ENCODE results near the gene FLOT2.

DNA sequence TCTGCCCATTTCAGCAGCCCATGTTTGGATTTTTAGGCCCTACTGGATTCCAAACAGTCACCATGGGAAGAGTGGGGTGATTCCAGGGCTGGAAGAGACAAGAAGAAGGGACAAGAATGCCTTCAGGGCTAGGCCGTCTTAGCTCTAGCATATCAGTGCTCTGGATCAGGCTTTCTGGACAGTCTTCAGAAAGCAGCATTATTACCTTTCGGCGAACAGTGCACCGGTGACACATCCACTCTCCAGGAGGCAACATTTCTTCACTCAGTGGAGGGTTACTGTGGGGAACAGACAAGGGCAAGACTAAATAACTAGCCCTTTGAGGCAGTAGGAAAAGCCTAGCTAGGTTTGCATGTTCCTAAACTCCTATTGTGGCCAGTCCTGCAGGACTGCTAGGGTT, 29.3 kb upstream of the FLOT2 start:
- TF ChIP-seq, protein P1, sequence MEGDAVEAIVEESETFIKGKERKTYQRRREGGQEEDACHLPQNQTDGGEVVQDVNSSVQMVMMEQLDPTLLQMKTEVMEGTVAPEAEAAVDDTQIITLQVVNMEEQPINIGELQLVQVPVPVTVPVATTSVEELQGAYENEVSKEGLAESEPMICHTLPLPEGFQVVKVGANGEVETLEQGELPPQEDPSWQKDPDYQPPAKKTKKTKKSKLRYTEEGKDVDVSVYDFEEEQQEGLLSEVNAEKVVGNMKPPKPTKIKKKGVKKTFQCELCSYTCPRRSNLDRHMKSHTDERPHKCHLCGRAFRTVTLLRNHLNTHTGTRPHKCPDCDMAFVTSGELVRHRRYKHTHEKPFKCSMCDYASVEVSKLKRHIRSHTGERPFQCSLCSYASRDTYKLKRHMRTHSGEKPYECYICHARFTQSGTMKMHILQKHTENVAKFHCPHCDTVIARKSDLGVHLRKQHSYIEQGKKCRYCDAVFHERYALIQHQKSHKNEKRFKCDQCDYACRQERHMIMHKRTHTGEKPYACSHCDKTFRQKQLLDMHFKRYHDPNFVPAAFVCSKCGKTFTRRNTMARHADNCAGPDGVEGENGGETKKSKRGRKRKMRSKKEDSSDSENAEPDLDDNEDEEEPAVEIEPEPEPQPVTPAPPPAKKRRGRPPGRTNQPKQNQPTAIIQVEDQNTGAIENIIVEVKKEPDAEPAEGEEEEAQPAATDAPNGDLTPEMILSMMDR (IDR thresholded peaks at IDR 0.05) = no peak
- TF ChIP-seq EZH2 (IDR thresholded peaks at IDR 0.05; ENCODE audit: borderline replicate concordance, insufficient read depth, low read depth, low read length, poor library complexity, severe bottlenecking) = no peak

Data from B cell (primary cell).